Amniotic stem cell (primary cell): ENCODE results near the gene ACOT13.
"Not testable (repeated sequence)": the region's sequence is repeated elsewhere in the genome, so short reads cannot be mapped to it uniquely, and the experiment has no call there.

Experiments
- DNase-seq: peaks from one replicate; lab custom pipeline; 2025; lab: John Stamatoyannopoulos, UW

The ACOT13 gene

GRCh38 chr6:24692848-24693592, 26.1 kb downstream of the ACOT13 start:
- no peak for DNase-seq

GRCh38 chr6:24694198-24694597, 27.3 kb downstream of the ACOT13 start:
- no peak for DNase-seq

- not testable (repeated sequence) for DNase-seq
Measured at GRCh38 chr6:24695635-24696034, 28.8 kb downstream of the ACOT13 start.

GRCh38 chr6:24696097-24696496, 29.2 kb downstream of the ACOT13 start:
- DNase-seq = no peak

DNA sequence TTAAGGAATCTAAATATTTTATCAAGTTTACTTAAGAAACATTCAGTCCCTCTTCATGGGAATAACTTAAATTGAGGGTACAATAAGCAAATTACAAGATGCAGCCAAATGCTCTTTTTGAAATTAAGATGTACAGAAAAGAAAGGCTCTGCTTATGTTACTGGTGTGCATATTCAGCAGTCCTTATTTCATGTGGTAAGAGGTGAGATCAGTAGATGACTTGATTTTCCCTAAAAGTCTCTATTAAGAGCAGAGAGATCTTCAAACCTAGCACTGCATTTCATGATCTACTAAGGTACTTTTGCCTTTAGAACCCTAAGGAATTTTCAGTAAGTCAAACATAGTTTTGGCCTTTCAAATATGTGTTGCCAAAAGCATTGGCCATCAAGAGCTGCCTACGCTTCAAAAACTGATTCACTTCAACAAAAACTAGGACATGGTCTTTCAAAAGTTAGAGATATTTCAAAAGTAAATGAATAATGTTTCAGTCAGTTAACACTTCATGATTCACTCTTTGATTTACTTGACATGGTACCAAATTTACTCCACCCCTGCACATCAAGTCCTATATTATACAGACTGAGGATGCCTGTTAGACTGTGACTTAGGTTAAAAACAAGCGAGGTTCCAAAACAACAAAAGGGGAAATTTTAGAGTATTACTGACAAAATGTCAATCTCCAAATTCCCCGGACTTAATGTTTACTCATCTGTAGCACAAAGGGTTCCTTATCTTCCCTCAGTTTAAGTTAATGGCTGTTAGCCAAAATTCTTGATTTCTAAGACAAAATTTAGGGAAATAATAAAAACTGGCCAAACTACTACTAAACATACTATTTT, 32.9 kb downstream of the ACOT13 start:
- no peak for DNase-seq

- DNase-seq = no peak
Measured at GRCh38 chr6:24702720-24703282, 35.9 kb downstream of the ACOT13 start.

- DNase-seq = no peak
Measured at GRCh38 chr6:24704468-24704867, 37.6 kb downstream of the ACOT13 start.

DNA sequence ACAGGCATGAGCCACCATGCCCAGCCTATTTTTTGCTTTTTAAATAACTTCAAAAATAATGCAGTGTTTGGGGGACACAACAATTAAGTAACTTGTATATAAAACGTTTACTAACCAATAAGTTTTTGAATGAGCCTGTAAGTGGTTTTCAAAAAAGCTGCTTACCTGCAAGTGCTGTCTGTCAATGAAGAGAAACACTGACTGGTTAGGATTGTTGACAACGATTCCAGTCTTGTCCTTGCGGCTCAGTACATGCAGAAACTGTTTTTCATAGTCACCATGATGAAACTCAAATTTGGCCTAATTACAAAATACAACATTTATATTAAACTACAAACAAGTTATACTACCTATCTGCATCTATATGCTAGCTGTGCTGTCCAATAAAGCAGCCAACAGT, 41.7 kb downstream of the ACOT13 start:
- DNase-seq = no peak

- DNase-seq = no peak
Measured at GRCh38 chr6:24709014-24709711, 42.3 kb downstream of the ACOT13 start.

GRCh38 chr6:24710519-24711303, 43.8 kb downstream of the ACOT13 start:
- DNase-seq = no peak

DNA sequence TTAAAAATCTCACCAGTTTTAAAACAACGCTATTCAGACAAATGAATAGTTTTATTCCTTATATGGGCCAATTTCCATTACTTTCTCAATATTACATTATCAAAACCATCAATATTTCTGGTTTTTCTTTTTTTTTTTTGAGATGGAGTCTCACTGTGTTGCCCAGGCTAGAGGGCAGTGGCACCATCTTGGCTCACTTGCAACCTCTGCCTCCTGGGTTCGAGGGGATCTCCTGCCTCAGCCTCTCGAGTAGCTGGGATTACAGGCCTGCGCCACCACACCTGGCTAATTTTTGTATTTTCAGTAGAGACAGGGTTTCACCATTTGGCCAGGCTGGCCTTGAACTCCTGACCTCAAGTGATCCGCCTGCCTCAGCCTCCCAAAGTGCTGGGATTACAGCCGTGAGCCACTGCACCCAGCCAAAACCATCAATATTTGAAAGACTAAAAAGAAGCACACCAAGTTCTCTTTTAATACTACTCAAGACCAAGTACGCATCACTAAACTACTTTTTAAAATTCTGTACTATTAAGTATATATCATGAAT, 49.8 kb downstream of the ACOT13 start:
- DNase-seq = not testable (repeated sequence)

GRCh38 chr6:24718449-24719124, 51.7 kb downstream of the ACOT13 start:
- no peak for DNase-seq

GRCh38 chr6:24719125-24719971, 52.5 kb downstream of the ACOT13 start, which contains the start of gene C6orf62:
TSS of gene C6orf62 (minus strand) at chr6:24719154. CDS start at chr6:24718668, 486 bp downstream.
- no peak for DNase-seq

DNA sequence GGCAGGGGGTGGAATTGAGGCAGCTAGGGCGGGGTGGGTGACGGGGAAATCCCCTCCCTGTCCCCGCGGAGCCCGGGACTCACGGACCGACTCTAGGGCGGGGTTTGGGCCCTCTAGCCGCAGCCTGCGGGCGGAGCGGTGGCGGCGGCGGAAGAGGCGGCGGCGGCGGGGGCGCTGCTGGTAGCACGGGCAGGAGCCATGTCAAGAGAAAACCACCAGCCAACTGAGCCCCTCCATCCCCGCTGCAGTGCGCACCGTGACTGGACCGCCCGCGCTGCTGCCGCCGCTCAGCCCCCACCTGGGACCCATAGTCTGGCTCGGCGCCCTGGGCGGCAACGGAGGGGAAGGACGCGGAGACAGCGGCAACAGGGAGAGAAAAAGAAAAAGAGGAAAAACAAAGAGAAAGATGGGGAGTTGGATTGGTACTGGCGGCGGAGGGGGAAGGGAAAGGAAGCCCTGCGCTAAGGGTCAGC, 53.3 kb downstream of the ACOT13 start:
- DNase-seq = peak; percentile 14

DNA sequence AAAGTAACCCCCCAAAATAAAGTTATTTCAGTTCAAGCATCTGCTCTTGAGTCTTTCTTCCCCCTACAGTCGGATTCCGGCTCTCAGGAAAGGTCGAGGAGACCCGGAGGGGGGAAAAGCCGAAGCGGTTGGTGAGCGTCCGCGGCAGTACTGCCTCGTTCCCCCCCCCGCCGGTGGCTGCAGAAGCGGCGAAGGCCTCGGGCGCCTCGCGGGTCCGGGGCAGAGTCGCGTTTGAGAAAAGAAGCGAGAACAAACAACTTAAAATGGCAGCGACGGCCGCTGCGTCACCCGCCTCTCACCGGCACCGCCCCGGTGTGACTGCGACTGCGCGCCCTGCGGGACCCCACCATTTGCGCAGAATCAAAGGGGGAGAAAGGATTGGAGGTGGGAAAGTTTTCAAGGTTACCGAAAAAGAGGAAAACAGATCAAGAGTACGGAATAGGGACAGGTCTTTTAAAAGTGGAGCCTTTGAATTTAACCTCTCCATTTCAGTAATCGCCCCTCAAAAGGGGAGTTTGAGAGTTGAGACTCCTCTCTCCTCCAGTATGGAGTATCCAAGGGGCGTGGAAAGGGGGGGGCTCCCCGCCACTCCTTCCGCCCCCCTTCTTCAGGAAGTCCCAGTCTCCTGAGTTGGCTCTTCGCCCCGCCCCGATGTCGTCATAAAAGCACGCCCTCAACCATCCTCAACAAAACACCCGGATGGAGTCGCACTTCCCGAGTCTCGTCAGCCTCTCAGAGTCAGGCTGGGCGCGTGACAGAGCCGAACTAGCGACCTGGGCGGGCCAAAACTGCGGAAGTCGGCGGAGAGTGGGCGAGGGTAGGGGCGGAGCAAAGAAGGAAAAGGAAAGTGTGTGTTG, 54.0 kb downstream of the ACOT13 start:
- DNase-seq = peak; percentile 99

GRCh38 chr6:24721461-24722215, 54.8 kb downstream of the ACOT13 start:
- DNase-seq = peak; percentile 83

DNA sequence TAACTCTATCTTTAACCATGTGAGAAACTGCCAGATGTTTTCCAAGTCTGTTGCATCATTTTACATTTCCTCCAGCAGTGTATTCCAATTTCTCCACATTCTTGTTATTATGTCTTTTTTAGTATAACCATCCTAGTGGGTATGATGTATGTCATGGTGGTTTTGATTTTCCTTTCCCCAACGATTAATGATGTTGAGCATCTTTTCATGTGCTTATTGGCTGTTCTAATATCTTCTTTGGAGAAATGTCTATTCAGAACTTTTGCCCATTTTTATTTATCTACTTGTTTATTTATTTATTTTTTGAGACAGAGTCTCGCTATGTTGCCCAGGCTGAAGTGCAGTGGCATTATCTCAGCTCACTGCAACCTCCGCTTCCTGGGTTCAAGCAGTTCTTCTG, 56.4 kb downstream of the ACOT13 start:
- DNase-seq = no peak

DNA sequence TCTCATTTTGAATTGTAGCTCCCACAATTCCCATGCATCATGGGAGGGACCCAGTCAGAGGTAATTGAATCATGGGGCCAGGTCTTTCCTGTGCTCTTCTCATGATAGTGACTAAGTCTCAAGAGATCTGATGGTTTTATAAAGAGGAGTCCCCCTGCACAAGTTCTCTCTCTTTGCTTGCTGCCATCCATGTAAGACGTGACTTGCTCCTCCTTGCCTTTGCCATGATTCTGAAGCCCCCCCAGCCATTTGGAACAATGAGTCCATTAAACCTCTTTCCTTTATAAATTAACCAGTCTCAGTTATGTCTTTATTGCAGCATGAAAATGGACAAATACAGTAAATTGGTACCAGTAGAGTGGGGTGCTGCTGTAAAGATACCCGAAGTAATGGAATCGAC, 63.8 kb downstream of the ACOT13 start:
- DNase-seq = not testable (repeated sequence)
